Retina (tissue), 1 donor: ENCODE data around the gene KIF16B.

ENCODE experiments used
- DNase-seq: peaks from one replicate; pipeline ENCODE4 v3.0.0-alpha.2; 2016

KIF16B gene

GRCh38 chr20:16327606-16328005, 245.6 kb downstream of the KIF16B start:
- no peak for DNase-seq

GRCh38 chr20:16321291-16321690, 252.0 kb downstream of the KIF16B start:
- DNase-seq, result no peak

GRCh38 chr20:16317445-16318362, 255.5 kb downstream of the KIF16B start:
- no peak for DNase-seq

GRCh38 chr20:16316513-16316912, 256.7 kb downstream of the KIF16B start:
- DNase-seq, result no peak

GRCh38 chr20:16314748-16315159, 258.5 kb downstream of the KIF16B start:
- DNase-seq, result no peak

- DNase-seq, result no peak
Measured at GRCh38 chr20:16314320-16314719, 258.9 kb downstream of the KIF16B start.

- no peak for DNase-seq
Measured at GRCh38 chr20:16313917-16314316, 259.3 kb downstream of the KIF16B start.

GRCh38 chr20:16312998-16313397, 260.2 kb downstream of the KIF16B start:
- no peak for DNase-seq

- no peak for DNase-seq
Measured at GRCh38 chr20:16311756-16312155, 261.5 kb downstream of the KIF16B start.

GRCh38 chr20:16308754-16309153, 264.5 kb downstream of the KIF16B start:
- DNase-seq, result no peak

- DNase-seq, result no peak
Measured at GRCh38 chr20:16302818-16303217, 270.4 kb downstream of the KIF16B start.

GRCh38 chr20:16301986-16302385, 271.3 kb downstream of the KIF16B start:
- DNase-seq, result no peak

GRCh38 chr20:16299897-16300296, 273.4 kb downstream of the KIF16B start:
- no peak for DNase-seq

- DNase-seq, result no peak
Measured at GRCh38 chr20:16296931-16297330, 276.3 kb downstream of the KIF16B start.

GRCh38 chr20:16295534-16295933, 277.7 kb downstream of the KIF16B start:
- no peak for DNase-seq

GRCh38 chr20:16293590-16293989, 279.7 kb downstream of the KIF16B start:
- DNase-seq, result no peak

- no peak for DNase-seq
Measured at GRCh38 chr20:16292226-16292880, 280.9 kb downstream of the KIF16B start.

GRCh38 chr20:16290358-16290757, 282.9 kb downstream of the KIF16B start:
- no peak for DNase-seq

- DNase-seq, result no peak
Measured at GRCh38 chr20:16287776-16288175, 285.5 kb downstream of the KIF16B start.

- no peak for DNase-seq
Measured at GRCh38 chr20:16286601-16287000, 286.6 kb downstream of the KIF16B start.

GRCh38 chr20:16284385-16285100, 288.7 kb downstream of the KIF16B start:
- DNase-seq, result no peak

- no peak for DNase-seq
Measured at GRCh38 chr20:16283978-16284377, 289.3 kb downstream of the KIF16B start.

- DNase-seq, result no peak
Measured at GRCh38 chr20:16283307-16283706, 289.9 kb downstream of the KIF16B start.

GRCh38 chr20:16280219-16280618, 293.0 kb downstream of the KIF16B start:
- no peak for DNase-seq
